HEK293 (cell line): Measurements from ENCODE around the gene MTMR11.

ENCODE experiments used
- ELK4 ChIP-seq: IDR thresholded peaks from 2 replicates; pipeline ENCODE4 v1.6.1; 2011; ENCODE audit warnings: mild to moderate bottlenecking, low read depth, low read length, borderline replicate concordance
- MZF1 ChIP-seq: fragments of 450-650 bp; formaldehyde crosslinking; IDR thresholded peaks from 2 replicates; pipeline ENCODE4 v1.5.1; 2017; ENCODE audit warnings: missing biosample characterization, missing genetic modification characterization, borderline replicate concordance
- SP2 ChIP-seq: fragments of 450-650 bp; formaldehyde crosslinking; IDR thresholded peaks from 2 replicates; pipeline ENCODE4 v1.5.1; 2016; ENCODE audit warnings: missing biosample characterization, missing genetic modification characterization
- TCF7L2 ChIP-seq: IDR thresholded peaks from 2 replicates; pipeline ENCODE4 v1.6.1; 2011; ENCODE audit warnings: low read depth, mild to moderate bottlenecking, inconsistent platforms, low read length, moderate library complexity, borderline replicate concordance
- YY1 ChIP-seq: fragments of 450-650 bp; formaldehyde crosslinking; IDR thresholded peaks from 2 replicates; pipeline ENCODE4 v1.5.1; 2018; ENCODE audit warnings: missing biosample characterization, missing genetic modification characterization
- ZBTB26 ChIP-seq: fragments of 450-650 bp; formaldehyde crosslinking; optimal IDR thresholded peaks from 2 replicates; pipeline ENCODE3; 2016; ENCODE audit warnings: missing biosample characterization, mild to moderate bottlenecking, missing genetic modification characterization
- ZNF114 ChIP-seq: fragments of 450-650 bp; formaldehyde crosslinking; IDR thresholded peaks from 2 replicates; pipeline ENCODE4 v1.5.0; 2017; ENCODE audit warnings: missing biosample characterization, missing genetic modification characterization
- ZNF24 ChIP-seq: fragments of 450-650 bp; formaldehyde crosslinking; IDR thresholded peaks from 2 replicates; pipeline ENCODE4 v1.5.1; 2016; ENCODE audit warnings: missing biosample characterization, missing genetic modification characterization
- ZNF354C ChIP-seq: fragments of 450-650 bp; formaldehyde crosslinking; IDR thresholded peaks from 2 replicates; pipeline ENCODE4 v1.5.1; 2016; ENCODE audit warnings: missing biosample characterization, missing genetic modification characterization, low read depth, borderline replicate concordance
- ZNF600 ChIP-seq: fragments of 450-650 bp; formaldehyde crosslinking; IDR thresholded peaks from 2 replicates; pipeline ENCODE4 v1.5.1; 2016; ENCODE audit warnings: missing biosample characterization, missing genetic modification characterization
- ZNF776 ChIP-seq: fragments of 450-650 bp; formaldehyde crosslinking; IDR thresholded peaks from 2 replicates; pipeline ENCODE4 v1.5.0; 2017; ENCODE audit warnings: missing biosample characterization, missing genetic modification characterization, borderline replicate concordance
- TF ChIP-seq, protein P1 (sequence below): fragments of 450-650 bp; formaldehyde crosslinking; IDR thresholded peaks from 2 replicates; pipeline ENCODE4 v1.5.1; 2016; ENCODE audit warnings: missing biosample characterization, missing genetic modification characterization
- TF ChIP-seq, protein P2 (sequence below): fragments of 450-650 bp; formaldehyde crosslinking; IDR thresholded peaks from 2 replicates; pipeline ENCODE4 v1.5.1; 2016; ENCODE audit warnings: missing biosample characterization, missing genetic modification characterization
- TF ChIP-seq, protein P3 (sequence below): fragments of 450-650 bp; formaldehyde crosslinking; IDR thresholded peaks from 2 replicates; pipeline ENCODE4 v1.5.1; 2016; ENCODE audit warnings: missing biosample characterization, missing genetic modification characterization

- TF ChIP-seq ZNF354C (tag by site-specific recombination), result no peak
- no peak for TF ChIP-seq ZNF114
- no peak for TF ChIP-seq ZNF776 (tag by site-specific recombination)
- no peak for TF ChIP-seq ZBTB26 (tag by site-specific recombination)
- TF ChIP-seq, protein P1, sequence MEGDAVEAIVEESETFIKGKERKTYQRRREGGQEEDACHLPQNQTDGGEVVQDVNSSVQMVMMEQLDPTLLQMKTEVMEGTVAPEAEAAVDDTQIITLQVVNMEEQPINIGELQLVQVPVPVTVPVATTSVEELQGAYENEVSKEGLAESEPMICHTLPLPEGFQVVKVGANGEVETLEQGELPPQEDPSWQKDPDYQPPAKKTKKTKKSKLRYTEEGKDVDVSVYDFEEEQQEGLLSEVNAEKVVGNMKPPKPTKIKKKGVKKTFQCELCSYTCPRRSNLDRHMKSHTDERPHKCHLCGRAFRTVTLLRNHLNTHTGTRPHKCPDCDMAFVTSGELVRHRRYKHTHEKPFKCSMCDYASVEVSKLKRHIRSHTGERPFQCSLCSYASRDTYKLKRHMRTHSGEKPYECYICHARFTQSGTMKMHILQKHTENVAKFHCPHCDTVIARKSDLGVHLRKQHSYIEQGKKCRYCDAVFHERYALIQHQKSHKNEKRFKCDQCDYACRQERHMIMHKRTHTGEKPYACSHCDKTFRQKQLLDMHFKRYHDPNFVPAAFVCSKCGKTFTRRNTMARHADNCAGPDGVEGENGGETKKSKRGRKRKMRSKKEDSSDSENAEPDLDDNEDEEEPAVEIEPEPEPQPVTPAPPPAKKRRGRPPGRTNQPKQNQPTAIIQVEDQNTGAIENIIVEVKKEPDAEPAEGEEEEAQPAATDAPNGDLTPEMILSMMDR (tag by site-specific recombination), result no peak
- no peak for TF ChIP-seq ZNF600 (tag by site-specific recombination)
- TF ChIP-seq ELK4, result no peak
- TF ChIP-seq, protein P2, sequence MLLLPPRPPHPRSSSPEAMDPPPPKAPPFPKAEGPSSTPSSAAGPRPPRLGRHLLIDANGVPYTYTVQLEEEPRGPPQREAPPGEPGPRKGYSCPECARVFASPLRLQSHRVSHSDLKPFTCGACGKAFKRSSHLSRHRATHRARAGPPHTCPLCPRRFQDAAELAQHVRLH, result no peak
- no peak for TF ChIP-seq ZNF24
- TF ChIP-seq, protein P3, sequence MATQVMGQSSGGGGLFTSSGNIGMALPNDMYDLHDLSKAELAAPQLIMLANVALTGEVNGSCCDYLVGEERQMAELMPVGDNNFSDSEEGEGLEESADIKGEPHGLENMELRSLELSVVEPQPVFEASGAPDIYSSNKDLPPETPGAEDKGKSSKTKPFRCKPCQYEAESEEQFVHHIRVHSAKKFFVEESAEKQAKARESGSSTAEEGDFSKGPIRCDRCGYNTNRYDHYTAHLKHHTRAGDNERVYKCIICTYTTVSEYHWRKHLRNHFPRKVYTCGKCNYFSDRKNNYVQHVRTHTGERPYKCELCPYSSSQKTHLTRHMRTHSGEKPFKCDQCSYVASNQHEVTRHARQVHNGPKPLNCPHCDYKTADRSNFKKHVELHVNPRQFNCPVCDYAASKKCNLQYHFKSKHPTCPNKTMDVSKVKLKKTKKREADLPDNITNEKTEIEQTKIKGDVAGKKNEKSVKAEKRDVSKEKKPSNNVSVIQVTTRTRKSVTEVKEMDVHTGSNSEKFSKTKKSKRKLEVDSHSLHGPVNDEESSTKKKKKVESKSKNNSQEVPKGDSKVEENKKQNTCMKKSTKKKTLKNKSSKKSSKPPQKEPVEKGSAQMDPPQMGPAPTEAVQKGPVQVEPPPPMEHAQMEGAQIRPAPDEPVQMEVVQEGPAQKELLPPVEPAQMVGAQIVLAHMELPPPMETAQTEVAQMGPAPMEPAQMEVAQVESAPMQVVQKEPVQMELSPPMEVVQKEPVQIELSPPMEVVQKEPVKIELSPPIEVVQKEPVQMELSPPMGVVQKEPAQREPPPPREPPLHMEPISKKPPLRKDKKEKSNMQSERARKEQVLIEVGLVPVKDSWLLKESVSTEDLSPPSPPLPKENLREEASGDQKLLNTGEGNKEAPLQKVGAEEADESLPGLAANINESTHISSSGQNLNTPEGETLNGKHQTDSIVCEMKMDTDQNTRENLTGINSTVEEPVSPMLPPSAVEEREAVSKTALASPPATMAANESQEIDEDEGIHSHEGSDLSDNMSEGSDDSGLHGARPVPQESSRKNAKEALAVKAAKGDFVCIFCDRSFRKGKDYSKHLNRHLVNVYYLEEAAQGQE, result no peak
- no peak for TF ChIP-seq MZF1 (tag by site-specific recombination)
- TF ChIP-seq TCF7L2, result no peak
- TF ChIP-seq SP2 (tag by site-specific recombination), result no peak
- no peak for TF ChIP-seq YY1 (tag by site-specific recombination)
Observed at GRCh38 chr1:149879556-149879955, 57.1 kb downstream of the MTMR11 start.
